Loucy (cell line): ENCODE results near the gene TOP1.

Experiments used
- H2AFZ ChIP-seq: fragments of 200-600 bp; sonication (generic); 2 replicates; pipeline ENCODE4 v1.6.0; 2016; ENCODE audit warnings: antibody characterized with exemption, mild to moderate bottlenecking, low read length, moderate library complexity
- H3F3A ChIP-seq: fragments of 200-600 bp; 2 replicates; pipeline ENCODE4 v1.6.0; 2016; ENCODE audit warnings: antibody characterized with exemption, low read depth, mild to moderate bottlenecking
- H3K27me3 ChIP-seq: fragments of 200-600 bp; sonication (generic); 2 replicates; pipeline ENCODE4 v1.6.1; 2014; ENCODE audit warnings: low read length, mild to moderate bottlenecking; ENCODE audit not compliant: insufficient read depth, poor library complexity, severe bottlenecking
- H3K36me3 ChIP-seq: fragments of 200-600 bp; sonication (generic); 2 replicates; pipeline ENCODE4 v1.6.1; 2016; ENCODE audit warnings: low read length; ENCODE audit not compliant: insufficient read depth
- H3K4me1 ChIP-seq: fragments of 200-600 bp; sonication (generic); 2 replicates; pipeline ENCODE4 v1.5.1; 2014; ENCODE audit warnings: low read length, mild to moderate bottlenecking; ENCODE audit not compliant: insufficient read depth, poor library complexity, severe bottlenecking
- H3K4me2 ChIP-seq: fragments of 200-600 bp; sonication (generic); 2 replicates; pipeline ENCODE4 v1.6.0; 2014; ENCODE audit warnings: antibody characterized with exemption, low read length, low read depth, mild to moderate bottlenecking; ENCODE audit not compliant: poor library complexity, severe bottlenecking
- H3K4me3 ChIP-seq: fragments of 200-600 bp; sonication (generic); 2 replicates; pipeline ENCODE4 v1.5.1; 2014; ENCODE audit warnings: low read length, mild to moderate bottlenecking, mixed read lengths; ENCODE audit not compliant: poor library complexity, severe bottlenecking
- H3K79me2 ChIP-seq: fragments of 200-600 bp; sonication (generic); 2 replicates; pipeline ENCODE4 v1.6.1; 2014; ENCODE audit warnings: low read length; ENCODE audit not compliant: insufficient read depth
- H3K9ac ChIP-seq: fragments of 200-600 bp; sonication (generic); 2 replicates; pipeline ENCODE4 v1.6.0; 2014; ENCODE audit warnings: mild to moderate bottlenecking, low read depth, low read length, moderate library complexity; ENCODE audit not compliant: poor library complexity, severe bottlenecking
- H3K9me2 ChIP-seq: fragments of 200-600 bp; sonication (generic); replicated peaks from 2 replicates; pipeline ENCODE4 v1.6.1; 2016; ENCODE audit warnings: low read depth, low read length, mixed read lengths
- H3K9me3 ChIP-seq: fragments of 200-600 bp; sonication (generic); 2 replicates; pipeline ENCODE4 v1.6.1; 2014; ENCODE audit warnings: mild to moderate bottlenecking, antibody characterized with exemption, low read length, low read depth; ENCODE audit not compliant: insufficient read depth
- H4K20me1 ChIP-seq: fragments of 200-600 bp; sonication (generic); 2 replicates; pipeline ENCODE4 v1.6.0; 2014; ENCODE audit warnings: antibody characterized with exemption, low read length, mild to moderate bottlenecking; ENCODE audit not compliant: insufficient read depth, poor library complexity, severe bottlenecking
- CTCF ChIP-seq: fragments of 200-600 bp; sonication (generic); conservative IDR thresholded peaks from 2 replicates; pipeline ENCODE4 v1.5.1; 2014; ENCODE audit warnings: mild to moderate bottlenecking, antibody characterized with exemption, low read length
- EZH2phosphoT487 ChIP-seq: fragments of 200-600 bp; IDR thresholded peaks from 2 replicates; pipeline ENCODE4 v1.6.1; 2018; ENCODE audit warnings: antibody characterized with exemption, mild to moderate bottlenecking, moderate library complexity, borderline replicate concordance

The TOP1 gene

DNA sequence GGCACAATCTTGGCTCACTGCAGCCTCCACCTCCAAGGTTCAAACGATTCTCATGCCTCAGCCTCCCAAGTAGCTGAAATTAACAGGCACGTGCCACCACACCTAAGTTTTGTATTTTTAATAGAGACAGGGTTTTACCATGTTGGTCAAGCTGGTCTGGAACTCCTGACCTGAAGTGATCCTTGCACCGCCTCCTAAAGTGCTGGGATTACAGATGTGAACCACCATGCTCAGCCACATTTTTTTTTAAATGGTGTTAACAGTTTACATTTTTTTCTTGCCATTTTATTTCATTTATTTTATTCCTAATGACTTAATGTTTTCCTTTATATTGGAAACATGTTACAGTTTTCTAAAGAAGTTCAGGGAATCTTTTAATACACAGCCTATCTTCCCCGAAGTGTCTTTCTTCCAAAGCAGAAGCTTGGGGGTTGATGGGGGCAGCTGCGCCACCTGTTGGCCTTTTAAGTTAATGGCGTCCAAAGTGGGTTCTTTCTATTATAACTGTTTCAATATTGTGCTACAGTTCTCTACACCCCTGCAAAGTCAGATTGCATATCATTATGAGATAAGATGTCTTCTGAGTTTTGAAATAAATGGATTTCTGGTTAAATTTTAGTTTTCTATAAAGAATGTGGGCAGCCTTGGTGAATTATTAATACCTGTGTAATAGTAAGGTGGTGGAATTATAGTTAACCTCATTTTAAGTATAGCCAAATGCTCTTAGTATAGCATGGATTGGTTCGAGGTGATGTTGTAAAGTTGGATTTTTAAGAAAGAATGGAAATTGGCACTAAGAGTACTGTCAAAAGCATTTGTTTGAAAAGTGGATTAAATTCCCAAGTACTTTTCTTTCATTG is 66.7 kb downstream of the TOP1 start:
- Histone ChIP-seq H3K36me3 (peaks cover 78% of the 10 kb centered on the region), H3K79me2 (no peaks in the 10 kb centered on the region), H3K4me3 (no peak overlapping the region), H3K9ac (no peak overlapping the region), H3K4me2 (no peak overlapping the region), H3K9me3 (no peaks in the 10 kb centered on the region), H3K4me1 (no peaks in the 10 kb centered on the region), H2AFZ (no peak overlapping the region), H3F3A (no peaks in the 10 kb centered on the region), H3K27me3 (no peaks in the 10 kb centered on the region), H4K20me1 (peaks cover 7% of the 10 kb centered on the region), H3K9me2 (no peaks in the 10 kb centered on the region)
- peak; percentile 95 for TF ChIP-seq CTCF
- no peak for TF ChIP-seq EZH2phosphoT487

- H3F3A ChIP-seq, result no peaks in the 10 kb centered on the region
- no peaks in the 10 kb centered on the region for H3K79me2 ChIP-seq
- H3K27me3 ChIP-seq, result no peaks in the 10 kb centered on the region
- no peak overlapping the region for H3K4me2 ChIP-seq
- no peak overlapping the region for H2AFZ ChIP-seq
- H3K9ac ChIP-seq, result no peak overlapping the region
- H3K36me3 ChIP-seq, result peaks cover 83% of the 10 kb centered on the region
- TF ChIP-seq EZH2phosphoT487 (no peak), CTCF (no peak)
- H3K4me3 ChIP-seq, result no peak overlapping the region
- no peaks in the 10 kb centered on the region for H3K9me3 ChIP-seq
- H3K9me2 ChIP-seq, result no peaks in the 10 kb centered on the region
- no peaks in the 10 kb centered on the region for H3K4me1 ChIP-seq
- H4K20me1 ChIP-seq, result peaks cover 7% of the 10 kb centered on the region
Measured at GRCh38 chr20:41098703-41099250, 70.2 kb downstream of the TOP1 start.

- Histone ChIP-seq H3K4me1 (no peaks in the 10 kb centered on the region), H3K4me2 (no peak overlapping the region), H4K20me1 (peaks cover 7% of the 10 kb centered on the region), H3K9ac (no peak overlapping the region), H3K9me2 (no peaks in the 10 kb centered on the region), H3K79me2 (no peaks in the 10 kb centered on the region), H3F3A (no peaks in the 10 kb centered on the region), H3K9me3 (no peaks in the 10 kb centered on the region), H3K27me3 (no peaks in the 10 kb centered on the region), H3K4me3 (no peak overlapping the region), H3K36me3 (peaks cover 87% of the 10 kb centered on the region), H2AFZ (no peak overlapping the region)
- TF ChIP-seq EZH2phosphoT487 (no peak), CTCF (no peak)
Measured at GRCh38 chr20:41100001-41100480, 71.4 kb downstream of the TOP1 start.
